Right lobe of liver (tissue), 6 donors: Measurements from ENCODE around the gene PHF21B. TPM values are rescaled to one million over a fixed set of nuclear protein-coding genes. Genes with fewer than 3 reads are reported as not detected.

ENCODE experiments used
- ATAC-seq, 4 donors: fragments of 200-7000 bp; cut with Tn5 transposase; one replicate each; pipeline ENCODE4 v1.9.1; 2020; ENCODE audit warnings: mild to moderate bottlenecking in 4 of 4, moderate library complexity in 4 of 4
- DNase-seq, 3 donors: peaks; one replicate each; pipeline ENCODE4 v3.0.0-alpha.2; 2020
- H3K27ac ChIP-seq, 3 donors: fragments of 200-600 bp; one replicate each; pipeline ENCODE4 v1.8.0; 2022
- H3K27me3 ChIP-seq, 2 donors: fragments of 200-600 bp; one replicate each; pipeline ENCODE4 v1.8.0; 2022
- H3K36me3 ChIP-seq, 4 donors: fragments of 200-600 bp; sonication (generic) in 1 of 4; one replicate each; pipeline versions ENCODE4 v1.5.1 to v1.8.0; 2017 to 2022; ENCODE audit warnings: control low read depth in 1 of 4
- H3K4me1 ChIP-seq, 4 donors: fragments of 200-600 bp; sonication (generic) in 1 of 4; one replicate each; pipeline versions ENCODE4 v1.5.1 to v1.8.0; 2017 to 2022; ENCODE audit warnings: control low read depth in 1 of 4
- H3K4me3 ChIP-seq, 3 donors: fragments of 200-600 bp; one replicate each; pipeline ENCODE4 v1.8.0; 2022
- H3K9me3 ChIP-seq, 4 donors: fragments of 200-600 bp; sonication (generic) in 1 of 4; one replicate each; pipeline versions ENCODE4 v1.5.1 to v1.8.0; 2017 to 2022; ENCODE audit warnings: control low read depth in 1 of 4
- POLR2A ChIP-seq: fragments of 450-650 bp; IDR thresholded peaks from one replicate; pipeline ENCODE4 v1.6.1; 2017; ENCODE audit warnings: antibody characterized with exemption, mild to moderate bottlenecking
- WGBS: methylation state at CpG from one replicate; pipeline ENCODE4 v1.1.6; 2018; ENCODE audit warnings: low coverage, low lambda C conversion rate; ENCODE audit not compliant: insufficient coverage; ENCODE audit errors: missing lambda C conversion rate; 5-methylcytosine and 5-hydroxymethylcytosine counted together
- intact Hi-C, 2 donors: fragments of 100-400 bp; cut with DNase I; formaldehyde crosslinking; loops; one replicate each; pipeline versions ENCODE4 v1.11.2 to v1.14.1; 2022
- total RNA-seq, 6 experiments: library from RNA; depleted of rRNA in 2 of 6; stranded (reverse); fragments of >200 nt in 2 of 6; fragmentation: NEBNext Ultra II Directional in 3 of 6; extraction: Animal tissue kit (Norgen Biotek cat#: 25700) in 3 of 6; gene quantifications; one replicate each; pipeline versions ENCODE4 v1.1.0 to v1.2.4, GENCODE V29; 2016 to 2023
- TF ChIP-seq, protein P1 (sequence below), 4 donors: fragments of 200-600 bp in 3 of 4; fragments of 450-650 bp in 1 of 4; IDR thresholded peaks; one replicate each; pipeline versions ENCODE4 v1.5.1 to v1.8.0; 2016 to 2022; ENCODE audit warnings: antibody characterized with exemption in 4 of 4, mild to moderate bottlenecking in 2 of 4
- donor health status: DM: no; HTN: yes; CAD: no.
- donor health status: DM: no; HTN: no; CAD: no.
- donor health status: DM: no; HTN: no; CAD: no.
- donor health status: DM: no; HTN: yes; CAD: no.
- donor health status: DM: no; HTN: yes; CAD: no.

The PHF21B gene
- total RNA-seq, 6 experiments from 2014 or later = not detected

DNA sequence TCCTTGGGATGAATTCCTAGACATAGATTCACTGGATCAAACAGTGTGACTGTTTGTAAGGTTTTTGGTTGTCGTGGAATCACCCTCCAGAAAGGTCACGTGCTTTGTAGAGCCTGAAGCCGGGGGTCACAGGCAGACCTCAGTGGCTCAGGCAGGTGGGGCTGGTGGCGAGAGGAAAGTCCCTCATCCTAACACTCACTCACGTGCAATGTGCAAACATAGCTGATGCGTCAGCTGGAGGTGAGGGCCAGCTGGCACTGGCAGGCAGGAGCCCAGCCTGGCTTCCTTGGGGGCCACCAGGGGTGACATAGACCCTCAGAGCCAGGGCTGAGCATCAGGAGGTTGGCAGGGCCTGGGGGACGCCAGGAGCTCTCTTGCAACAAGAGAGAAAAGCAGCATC lies 167.4 kb downstream of the PHF21B start:
- Histone ChIP-seq H3K9me3 (no peaks in the 10 kb centered on the region), H3K27me3 (no peaks in the 10 kb centered on the region), H3K4me1 (no peaks in the 10 kb centered on the region), H3K27ac (no peak overlapping the region), H3K4me3 (no peak overlapping the region), H3K36me3 (no peaks in the 10 kb centered on the region)
- DNase-seq (no peak), ATAC-seq (no peak)
- intact Hi-C loops = no loop called here
- WGBS = 40% methylated on average over 1 of the region's 7 CpGs
- TF ChIP-seq, protein P1, sequence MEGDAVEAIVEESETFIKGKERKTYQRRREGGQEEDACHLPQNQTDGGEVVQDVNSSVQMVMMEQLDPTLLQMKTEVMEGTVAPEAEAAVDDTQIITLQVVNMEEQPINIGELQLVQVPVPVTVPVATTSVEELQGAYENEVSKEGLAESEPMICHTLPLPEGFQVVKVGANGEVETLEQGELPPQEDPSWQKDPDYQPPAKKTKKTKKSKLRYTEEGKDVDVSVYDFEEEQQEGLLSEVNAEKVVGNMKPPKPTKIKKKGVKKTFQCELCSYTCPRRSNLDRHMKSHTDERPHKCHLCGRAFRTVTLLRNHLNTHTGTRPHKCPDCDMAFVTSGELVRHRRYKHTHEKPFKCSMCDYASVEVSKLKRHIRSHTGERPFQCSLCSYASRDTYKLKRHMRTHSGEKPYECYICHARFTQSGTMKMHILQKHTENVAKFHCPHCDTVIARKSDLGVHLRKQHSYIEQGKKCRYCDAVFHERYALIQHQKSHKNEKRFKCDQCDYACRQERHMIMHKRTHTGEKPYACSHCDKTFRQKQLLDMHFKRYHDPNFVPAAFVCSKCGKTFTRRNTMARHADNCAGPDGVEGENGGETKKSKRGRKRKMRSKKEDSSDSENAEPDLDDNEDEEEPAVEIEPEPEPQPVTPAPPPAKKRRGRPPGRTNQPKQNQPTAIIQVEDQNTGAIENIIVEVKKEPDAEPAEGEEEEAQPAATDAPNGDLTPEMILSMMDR (IDR thresholded peaks at IDR 0.05) = no peak
- TF ChIP-seq POLR2A = no peak

DNA sequence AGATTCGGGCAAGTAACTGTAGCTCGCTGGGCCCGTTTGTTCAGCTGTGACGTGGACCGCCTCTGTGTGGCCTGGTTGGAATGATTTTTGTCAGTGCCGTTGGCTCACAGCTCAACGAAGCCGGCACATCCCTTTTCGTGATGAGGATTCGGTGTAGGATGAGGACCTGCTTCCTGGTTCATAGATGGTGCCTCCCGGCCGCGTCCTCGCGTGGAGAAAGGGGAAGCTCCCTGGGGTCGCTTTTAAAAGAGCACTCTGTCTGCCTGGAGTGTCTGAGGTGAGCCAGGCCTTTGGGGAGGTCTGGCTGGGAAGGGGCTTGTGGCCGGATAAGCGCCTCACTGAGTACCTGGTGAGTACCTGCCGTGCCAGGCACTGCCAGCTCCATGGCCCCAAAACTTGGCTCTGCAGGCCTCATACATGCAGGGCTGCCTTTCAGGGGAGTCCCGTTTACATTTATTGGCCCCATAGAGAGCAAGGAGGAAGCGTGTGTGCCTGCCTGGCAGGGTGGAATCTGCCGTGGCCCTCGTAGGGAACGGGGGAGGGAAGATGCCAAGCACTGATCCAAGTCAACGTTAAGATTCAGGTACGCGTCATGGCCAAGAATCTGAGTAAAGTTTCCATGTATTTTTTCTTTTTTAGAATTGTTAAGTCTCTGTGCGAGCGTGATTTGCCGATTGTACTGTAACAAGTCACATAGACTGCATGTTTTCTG lies 169.0 kb downstream of the PHF21B start:
- intact Hi-C loops = no loop called here
- H3K4me1 ChIP-seq = no peaks in the 10 kb centered on the region
- WGBS = 65% methylated on average over 16 of the region's 30 CpGs
- H3K27me3 ChIP-seq = no peaks in the 10 kb centered on the region
- H3K27ac ChIP-seq = no peak overlapping the region
- no peaks in the 10 kb centered on the region for H3K9me3 ChIP-seq
- TF ChIP-seq, protein P1 (IDR thresholded peaks at IDR 0.05) = no peak
- no peak for TF ChIP-seq POLR2A
- no peak for ATAC-seq
- peak in 1 of 3 donors; percentile 23 for DNase-seq
- H3K36me3 ChIP-seq = no peaks in the 10 kb centered on the region
- H3K4me3 ChIP-seq = no peak overlapping the region

DNA sequence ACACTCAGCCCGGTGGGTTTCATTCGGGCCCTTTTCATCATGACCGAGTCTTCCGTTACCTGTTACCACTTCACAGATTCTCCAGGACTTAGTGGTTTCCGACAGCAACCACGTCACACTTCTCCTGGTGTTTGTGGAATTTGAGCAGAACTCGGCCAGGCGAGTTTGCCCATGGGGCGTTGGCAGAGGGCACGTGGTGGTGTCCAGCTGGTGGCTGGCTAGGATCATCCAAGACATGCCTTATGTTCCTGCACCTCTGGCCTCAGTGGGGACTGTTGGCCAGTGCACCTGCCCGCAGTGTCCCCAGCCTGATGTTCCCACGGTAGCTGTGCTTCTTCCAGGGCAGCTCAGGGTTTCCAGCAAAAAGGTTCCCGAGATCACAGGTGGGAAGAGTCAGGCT lies 170.1 kb downstream of the PHF21B start:
- no peaks in the 10 kb centered on the region for H3K27me3 ChIP-seq
- intact Hi-C loops = no loop called here
- DNase-seq (peak in 1 of 3 donors; percentile 27), ATAC-seq (no peak)
- no peak overlapping the region for H3K27ac ChIP-seq
- TF ChIP-seq, protein P1 (IDR thresholded peaks at IDR 0.05) = no peak
- no peak for TF ChIP-seq POLR2A
- no peaks in the 10 kb centered on the region for H3K36me3 ChIP-seq
- H3K4me1 ChIP-seq = no peaks in the 10 kb centered on the region
- 63% methylated on average over 9 of the region's 13 CpGs for WGBS
- H3K9me3 ChIP-seq = no peaks in the 10 kb centered on the region
- H3K4me3 ChIP-seq = no peak overlapping the region

DNA sequence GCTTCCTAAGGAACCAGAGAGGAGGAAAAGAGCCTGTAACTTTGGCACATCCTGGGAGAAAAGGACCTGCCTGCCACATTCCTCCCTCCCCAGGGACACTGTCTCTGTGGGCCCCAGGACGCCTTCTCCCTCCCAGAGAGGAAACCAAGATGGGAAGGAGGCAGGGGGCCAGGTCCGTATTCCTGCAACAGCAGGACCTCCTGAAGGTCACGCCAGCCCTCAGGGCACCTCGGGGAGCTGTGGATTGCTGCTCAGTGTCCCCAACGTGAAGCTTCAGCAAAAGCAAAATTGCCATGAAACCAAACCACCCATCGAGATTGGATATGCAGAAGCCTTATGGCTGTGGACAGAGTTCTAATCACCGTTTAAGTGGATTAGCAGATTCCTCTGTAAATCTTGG lies 170.7 kb downstream of the PHF21B start:
- no peaks in the 10 kb centered on the region for H3K4me1 ChIP-seq
- intact Hi-C loops = no loop called here
- peak in 1 of 3 donors; percentile 10 for DNase-seq
- ATAC-seq = no peak
- H3K9me3 ChIP-seq = no peaks in the 10 kb centered on the region
- no peaks in the 10 kb centered on the region for H3K36me3 ChIP-seq
- no peak overlapping the region for H3K27ac ChIP-seq
- H3K4me3 ChIP-seq = no peak overlapping the region
- no peak for TF ChIP-seq POLR2A
- TF ChIP-seq, protein P1 (IDR thresholded peaks at IDR 0.05) = no peak
- 46% methylated on average over 4 of the region's 7 CpGs for WGBS
- no peaks in the 10 kb centered on the region for H3K27me3 ChIP-seq
